GDM1 (cell line): ENCODE data around the gene CD59.
A peak's percentile ranks its signal among the peaks of the same experiment; 100 is the strongest.

Experiments
- DNase-seq: peaks from one replicate; lab custom pipeline; 2025; lab: John Stamatoyannopoulos, UW

CD59 gene, protein sequence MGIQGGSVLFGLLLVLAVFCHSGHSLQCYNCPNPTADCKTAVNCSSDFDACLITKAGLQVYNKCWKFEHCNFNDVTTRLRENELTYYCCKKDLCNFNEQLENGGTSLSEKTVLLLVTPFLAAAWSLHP

DNA sequence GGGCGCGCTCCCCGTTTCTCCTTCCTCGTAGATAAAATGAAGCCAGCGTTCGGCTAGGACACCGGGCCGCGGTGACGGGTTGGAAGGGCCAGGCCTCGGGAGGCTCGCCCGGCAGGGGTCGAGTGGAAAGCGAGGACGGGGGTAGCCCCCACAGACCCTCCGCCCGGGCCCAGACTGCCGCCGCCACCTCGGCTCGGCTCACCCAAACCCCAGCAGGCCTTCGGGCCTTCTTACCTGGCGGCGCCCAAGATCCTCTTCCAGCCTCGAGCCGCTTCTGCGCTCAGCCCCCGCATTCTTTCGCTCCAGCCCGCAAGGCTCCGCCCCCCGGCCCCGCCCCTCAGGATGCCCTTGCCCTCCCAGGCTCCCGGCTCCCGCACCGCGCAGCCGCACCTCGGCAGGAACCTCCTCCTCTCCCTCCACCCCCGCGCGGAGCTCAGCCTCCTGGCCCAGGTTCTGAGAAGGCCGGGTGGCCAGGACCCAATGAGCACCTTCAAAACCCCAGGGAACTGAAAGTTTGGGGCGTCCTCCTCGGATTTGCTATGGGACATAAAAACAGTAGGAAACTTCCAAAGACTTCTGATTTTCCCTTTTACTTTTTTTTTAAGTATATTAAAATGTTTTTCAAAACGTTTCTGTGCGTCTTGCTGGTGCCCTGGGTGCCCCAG, at the start of gene CD59:
CD59 (minus strand) TSS at position 276 of the 665 bp plus-strand sequence. CDS start 13,978 bp downstream, outside the sequence.
- DNase-seq = peak; percentile 82

GRCh38 chr11:33785609-33786008, 49.4 kb upstream of the CD59 start:
- DNase-seq = no peak

- no peak for DNase-seq
Measured at GRCh38 chr11:33779849-33780528, 43.8 kb upstream of the CD59 start.

GRCh38 chr11:33778675-33779074, 42.5 kb upstream of the CD59 start:
- DNase-seq = no peak

- DNase-seq = no peak
Measured at GRCh38 chr11:33777906-33778305, 41.7 kb upstream of the CD59 start.

GRCh38 chr11:33775832-33776470, 39.7 kb upstream of the CD59 start:
- no peak for DNase-seq

GRCh38 chr11:33775467-33775807, 39.2 kb upstream of the CD59 start:
- DNase-seq = no peak

DNA sequence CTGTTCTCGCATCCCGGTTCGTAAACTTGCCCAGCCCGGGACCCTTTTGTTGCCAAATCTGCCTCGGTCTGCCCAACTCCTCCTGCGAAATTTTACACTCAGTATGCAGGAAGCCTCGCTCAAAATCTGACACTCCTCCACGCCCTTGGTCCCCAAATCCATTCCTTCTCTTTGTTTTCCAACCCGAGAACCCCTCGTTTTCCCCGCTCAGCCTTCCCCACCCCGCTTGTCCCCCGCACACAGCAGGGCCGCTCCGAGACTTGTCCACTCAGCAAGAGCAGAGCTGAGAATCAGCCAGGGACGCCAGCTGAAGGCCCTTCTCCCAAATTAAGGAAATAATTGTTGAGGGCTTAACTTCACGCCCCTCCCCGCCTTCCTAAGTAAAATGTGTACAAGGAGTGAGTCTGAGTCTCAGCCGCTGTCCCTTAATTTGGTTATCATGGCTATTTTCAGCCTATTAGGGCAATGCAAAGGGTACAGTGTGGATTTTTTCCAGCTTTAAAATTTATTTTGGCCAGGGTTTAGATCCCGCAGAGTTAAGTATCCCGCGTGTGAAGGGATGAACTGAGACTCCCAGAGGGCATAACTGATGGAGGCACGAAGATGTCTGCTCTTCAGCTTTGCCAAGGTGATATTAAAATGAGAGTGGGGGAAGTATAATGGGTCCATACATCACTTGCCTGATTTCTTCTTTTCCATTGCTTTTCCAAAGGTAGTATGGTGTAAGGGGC, 38.7 kb upstream of the CD59 start:
- DNase-seq = no peak

- DNase-seq = peak; percentile 73
Measured at GRCh38 chr11:33773987-33774735, 37.9 kb upstream of the CD59 start, which contains the start of gene FBXO3. Gene FBXO3, minus strand, starts transcription at chr11:33774520. Its CDS starts 23 bp downstream, at chr11:33774497.

DNA sequence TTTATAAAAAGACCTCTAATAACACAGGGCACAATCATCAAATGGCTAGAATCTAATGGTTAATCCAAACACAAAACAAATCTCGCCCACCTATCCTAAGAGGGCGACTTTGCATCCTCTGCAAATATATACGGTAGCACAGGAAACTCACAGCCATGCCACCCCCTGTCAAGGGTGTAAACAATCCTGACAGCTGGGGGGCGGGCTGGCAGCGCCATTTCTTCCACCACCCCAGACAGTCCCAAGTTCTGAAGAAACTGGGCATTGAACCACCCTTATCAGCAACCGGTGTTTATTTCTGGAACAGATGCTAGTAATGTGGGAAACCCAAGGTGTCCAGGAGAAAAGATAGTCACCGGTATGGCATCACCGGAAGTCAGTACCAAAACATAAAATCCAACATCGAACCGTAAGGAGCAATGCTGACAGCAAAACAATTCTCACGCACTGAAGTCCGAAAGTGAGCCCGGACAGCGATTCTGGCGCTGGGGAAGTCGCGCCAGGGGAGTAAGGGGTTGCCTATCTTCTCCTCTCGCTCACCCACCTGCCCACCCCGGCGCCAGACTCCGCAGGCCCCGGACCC, 37.3 kb upstream of the CD59 start:
- no peak for DNase-seq

DNA sequence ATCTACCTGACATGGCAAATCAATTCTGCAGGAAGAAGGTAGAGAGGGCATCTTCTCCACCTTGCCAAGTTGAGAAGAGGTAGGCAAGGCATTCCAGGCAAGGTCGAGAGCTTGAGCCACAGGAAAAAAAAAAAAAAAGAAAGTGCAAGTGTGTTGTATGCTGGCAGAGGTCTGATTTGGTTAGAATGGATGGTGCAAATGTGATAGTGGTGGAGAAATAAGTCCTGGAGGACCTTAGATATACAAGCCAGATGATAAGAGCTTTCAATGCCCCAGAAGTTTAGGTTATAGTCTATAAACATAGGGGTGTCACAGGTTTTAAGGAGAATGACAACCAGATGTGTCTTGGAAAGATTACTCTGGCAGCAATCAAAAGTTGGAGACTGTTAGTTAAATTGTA, 36.6 kb upstream of the CD59 start:
- no peak for DNase-seq

- DNase-seq = no peak
Measured at GRCh38 chr11:33772300-33772699, 36.1 kb upstream of the CD59 start.

DNA sequence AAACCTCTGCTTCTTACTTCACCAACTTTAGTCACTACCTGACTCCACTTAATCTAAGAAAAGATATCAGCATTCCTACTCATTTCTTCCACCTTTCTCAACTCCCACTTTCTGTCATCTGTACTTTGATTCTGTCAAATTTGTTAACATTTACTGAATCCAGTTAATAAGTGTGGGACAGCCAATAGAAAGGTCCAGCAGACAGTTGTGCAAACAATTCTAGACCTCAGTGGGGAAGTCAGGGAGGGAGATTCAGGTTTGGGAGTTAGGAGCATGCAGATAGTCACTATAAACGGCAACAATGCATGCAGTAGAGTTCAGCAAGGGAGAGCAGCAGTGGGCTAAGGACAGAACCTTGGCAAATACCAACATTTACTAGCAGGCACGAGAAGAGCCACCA, 34.0 kb upstream of the CD59 start:
- DNase-seq = no peak

DNA sequence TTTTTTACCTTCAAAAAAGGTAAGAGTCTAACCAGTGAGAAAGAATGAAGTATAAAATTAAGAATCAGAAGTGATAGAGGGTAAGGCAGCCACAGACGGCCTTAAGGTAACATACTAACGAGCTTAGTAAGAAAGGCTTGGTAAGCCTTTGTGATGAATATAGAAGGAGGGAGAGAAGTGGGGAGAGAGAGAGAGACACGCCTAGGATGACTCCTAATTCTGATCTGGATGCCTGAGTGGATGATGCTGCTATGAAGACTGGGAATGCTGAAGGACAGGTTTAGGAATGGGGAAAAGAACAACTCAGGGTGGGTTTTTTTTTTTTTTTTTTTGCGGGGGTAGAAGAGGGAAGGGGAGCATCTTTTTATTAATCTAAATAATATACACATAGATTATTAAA, 33.3 kb upstream of the CD59 start:
- no peak for DNase-seq

DNA sequence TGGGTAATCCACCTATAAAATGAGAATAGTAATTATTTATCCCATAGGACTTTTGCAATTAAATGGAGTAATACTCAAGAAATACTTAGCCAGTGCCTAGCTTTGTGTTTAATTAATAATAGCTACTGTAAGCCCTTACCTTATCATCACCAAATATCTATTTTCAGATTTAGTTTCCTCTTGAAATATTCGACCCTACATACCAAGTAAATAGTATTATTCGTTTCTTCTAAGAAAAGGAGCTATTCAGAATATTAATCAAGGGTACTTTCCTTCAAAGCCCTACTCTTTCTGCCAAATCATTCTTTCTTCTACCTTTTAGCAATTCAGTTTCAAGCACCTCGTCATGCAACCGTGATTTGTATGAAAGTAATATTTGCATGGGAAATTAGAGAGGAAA, 31.4 kb upstream of the CD59 start:
- no peak for DNase-seq

DNA sequence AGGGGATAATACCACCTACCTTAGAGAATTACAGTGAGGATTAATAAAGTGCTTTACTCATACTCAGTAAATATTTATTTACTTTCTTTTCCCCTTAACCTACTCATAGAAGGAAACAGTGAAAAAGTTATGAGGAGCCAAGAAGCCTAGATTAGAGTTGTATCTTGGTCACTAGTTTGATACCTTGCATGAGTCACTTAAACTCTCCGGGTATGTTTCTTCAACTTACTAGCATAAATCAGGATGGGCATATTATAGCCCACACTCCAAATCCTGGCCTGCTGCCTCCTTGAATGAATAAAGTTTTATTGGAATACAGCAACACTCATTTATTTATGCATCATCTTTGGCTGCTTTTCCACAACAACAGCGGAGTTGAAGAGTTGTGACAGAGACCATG, 29.9 kb upstream of the CD59 start:
- DNase-seq = no peak

DNA sequence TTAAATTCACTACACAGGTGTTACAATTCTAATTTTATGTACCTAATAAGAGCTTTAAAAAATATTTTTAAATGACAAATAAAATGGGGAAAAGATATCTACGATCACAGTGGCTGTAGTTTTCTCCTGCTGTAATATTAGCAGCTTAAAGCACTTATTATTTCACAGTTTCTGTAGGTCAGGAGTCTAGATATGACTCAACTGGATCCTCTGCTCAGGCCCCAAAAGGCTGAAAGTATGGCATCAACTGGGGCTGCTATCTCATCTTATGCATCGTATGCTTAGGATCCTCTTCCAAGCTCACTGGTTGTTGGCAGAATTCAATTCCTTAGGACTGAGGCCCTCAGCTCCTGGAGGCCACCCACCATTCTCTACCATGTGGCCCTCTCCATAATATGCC, 25.2 kb upstream of the CD59 start:
- no peak for DNase-seq

GRCh38 chr11:33753304-33753967, 17.2 kb upstream of the CD59 start:
- DNase-seq = no peak

GRCh38 chr11:33751878-33752277, 15.7 kb upstream of the CD59 start:
- no peak for DNase-seq

GRCh38 chr11:33747979-33748378, 11.8 kb upstream of the CD59 start:
- DNase-seq = no peak

DNA sequence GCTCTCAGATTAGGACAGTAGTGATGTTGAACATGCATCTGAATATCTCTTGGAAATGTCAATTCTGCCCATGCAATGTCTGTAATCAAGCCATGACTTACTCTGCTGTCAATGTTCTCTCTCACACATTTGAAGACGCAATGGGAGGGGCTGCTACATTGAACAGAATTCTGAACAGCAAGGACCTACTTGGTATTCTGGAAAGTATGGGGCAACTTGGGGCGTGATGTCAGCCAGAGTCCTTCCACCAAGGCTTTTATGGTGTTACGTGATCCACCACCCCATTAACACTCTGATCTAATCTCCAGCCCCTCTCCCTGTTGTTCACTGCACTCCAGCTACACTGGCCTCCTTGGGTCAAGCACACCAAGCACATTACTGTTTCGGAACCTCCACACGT, 7.1 kb upstream of the CD59 start:
- DNase-seq = no peak
